GM18520 (cell line): ENCODE measurements around the gene ZNF366.

Experiments used
- ATAC-seq: cut with Tn5 transposase; IDR thresholded peaks from one replicate; pipeline ENCODE4 v1.9.1; 2021; ENCODE audit not compliant: unreplicated experiment

The ZNF366 gene

DNA sequence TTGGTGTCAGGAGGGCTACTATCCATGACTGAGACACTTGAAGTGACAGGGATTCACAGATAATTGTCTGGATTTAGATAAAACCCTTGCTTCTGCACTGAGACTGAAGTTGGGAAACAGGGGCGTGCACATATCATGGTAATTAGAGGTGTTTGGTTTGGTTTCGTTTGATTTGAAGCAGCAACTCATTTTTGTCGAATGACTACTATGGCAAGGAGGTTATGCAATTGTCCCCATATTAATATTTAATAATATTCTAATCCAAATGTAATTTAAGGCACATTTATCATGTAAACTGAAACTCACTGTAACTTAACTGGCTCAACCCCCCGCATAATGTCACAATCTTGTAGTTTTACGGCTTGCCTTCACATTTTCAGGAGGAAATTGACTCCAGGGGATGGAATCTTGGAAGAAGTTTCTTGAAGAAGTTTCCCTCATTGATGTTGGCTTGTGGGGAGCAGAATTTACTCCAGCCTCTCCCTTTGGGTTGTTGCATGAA lies 12.5 kb downstream of the ZNF366 start:
- ATAC-seq: no peak

DNA sequence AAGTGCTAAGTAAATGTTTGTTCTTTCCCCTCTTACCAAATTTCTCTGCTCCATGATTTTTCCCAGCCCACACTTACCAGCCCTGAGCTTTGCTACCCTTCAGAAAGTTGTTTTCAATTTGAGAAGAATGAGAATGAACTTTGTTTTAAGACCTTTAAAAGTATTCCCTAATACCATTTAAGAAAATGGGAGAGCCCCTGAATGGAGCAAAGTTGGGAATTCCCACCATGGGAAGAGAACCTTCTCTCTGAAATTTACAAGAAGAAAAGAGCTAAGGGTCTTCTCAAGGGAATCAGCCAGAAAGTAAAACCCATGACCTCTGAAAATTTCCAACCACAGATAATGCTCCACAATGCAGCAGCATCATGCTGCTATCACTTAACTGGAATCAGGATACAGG lies 17.7 kb downstream of the ZNF366 start:
- ATAC-seq: no peak

DNA sequence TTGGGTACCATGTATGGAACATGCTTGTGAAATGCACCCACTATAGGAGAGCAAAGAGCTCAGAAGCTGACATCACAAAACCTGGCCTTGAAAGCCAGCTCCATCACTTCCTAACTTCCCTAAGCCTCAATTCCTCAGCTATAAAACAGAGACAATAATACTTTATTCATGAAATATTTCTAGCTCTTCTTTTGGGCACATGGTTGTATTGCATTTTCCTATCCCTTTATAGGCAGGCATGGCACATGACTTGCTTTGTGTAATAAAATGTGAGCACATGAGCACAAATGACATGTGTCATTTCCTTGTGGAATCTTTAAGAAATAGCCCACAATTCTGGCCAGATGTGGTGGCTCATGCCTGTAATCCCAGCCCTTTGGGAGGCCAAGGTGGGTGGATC lies 18.5 kb downstream of the ZNF366 start:
- ATAC-seq: no peak

DNA sequence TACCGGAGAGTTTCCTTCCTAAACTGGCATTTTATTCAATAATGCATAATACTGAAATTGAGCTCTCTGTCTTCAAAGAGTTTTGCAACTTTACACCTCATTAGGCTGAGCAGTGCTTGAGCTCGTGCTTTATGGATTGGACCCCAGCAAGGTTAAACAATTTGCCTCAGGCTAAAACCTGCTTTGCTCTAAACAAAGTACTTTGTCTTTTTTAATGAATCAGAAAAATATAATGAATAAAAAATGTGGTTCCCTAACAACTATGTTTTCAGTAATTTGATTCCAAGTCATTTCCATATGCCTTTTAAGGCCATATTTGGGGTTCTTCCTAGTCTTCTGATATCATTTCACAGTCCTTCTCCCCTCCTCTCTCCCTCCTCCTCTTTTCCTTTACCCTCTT lies 20.0 kb downstream of the ZNF366 start:
- no peak for ATAC-seq

DNA sequence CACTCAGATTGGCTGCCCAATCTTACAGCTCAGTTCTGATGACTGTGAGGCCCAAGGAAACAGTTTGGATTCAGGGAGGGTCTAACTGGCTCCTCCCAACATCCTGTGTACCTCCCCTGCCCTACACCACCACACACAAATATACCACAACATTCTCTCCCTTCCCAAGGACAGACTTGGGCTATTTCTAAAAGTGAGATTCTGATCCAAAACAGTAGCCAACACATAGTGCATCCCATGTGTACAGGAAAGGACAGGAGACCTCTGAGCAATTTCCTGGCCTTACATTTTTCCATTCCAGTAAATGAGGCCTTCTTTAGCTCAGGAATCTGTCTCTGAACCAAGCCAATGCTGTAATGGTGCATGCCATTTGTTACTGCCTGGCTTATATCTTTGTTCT lies 20.8 kb downstream of the ZNF366 start:
- no peak for ATAC-seq

DNA sequence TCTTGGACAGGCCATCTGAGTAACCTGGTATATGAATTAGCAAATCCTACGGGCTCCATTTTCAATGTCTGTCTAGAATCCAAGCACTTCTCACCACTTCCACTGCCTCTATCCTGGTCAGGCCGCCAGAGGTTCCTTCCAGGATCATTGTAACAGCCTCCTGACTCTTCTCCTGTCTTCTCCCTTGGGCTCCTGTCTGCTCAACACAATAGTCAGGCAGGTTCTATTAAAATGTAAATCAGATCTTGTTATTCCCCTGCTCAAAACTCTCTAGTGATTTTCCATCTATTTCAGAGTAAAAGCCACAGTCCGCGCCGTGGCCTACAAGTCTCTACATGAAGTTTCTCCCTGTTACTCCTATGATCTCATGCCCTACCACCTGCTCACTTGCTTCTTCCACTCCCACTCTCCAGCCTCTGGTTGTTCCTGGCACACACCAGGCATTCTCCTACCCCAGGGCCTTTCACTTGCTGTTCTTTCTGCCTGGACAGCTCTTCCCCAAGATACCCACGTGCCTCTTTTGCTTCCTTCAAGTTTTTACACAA lies 21.7 kb downstream of the ZNF366 start:
- ATAC-seq: no peak

DNA sequence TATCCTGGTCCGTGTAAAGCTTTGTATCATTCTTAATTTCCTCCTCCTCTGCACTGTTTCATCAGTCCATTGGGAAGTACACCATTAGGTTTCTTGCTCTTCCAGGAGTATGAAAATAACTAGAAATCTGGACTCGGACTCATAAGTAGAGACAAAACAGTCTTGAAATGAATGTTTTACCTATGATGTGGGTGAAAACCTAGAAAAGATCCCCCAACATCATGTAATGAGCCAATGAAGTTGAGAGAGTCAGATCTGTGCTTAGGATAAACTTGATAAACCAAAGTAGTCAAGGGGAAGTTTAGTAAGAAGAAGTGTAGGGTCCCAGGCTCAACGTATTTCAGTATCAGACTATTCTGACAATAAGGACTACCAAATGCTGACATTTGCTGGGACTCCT lies 25.2 kb downstream of the ZNF366 start:
- no peak for ATAC-seq

DNA sequence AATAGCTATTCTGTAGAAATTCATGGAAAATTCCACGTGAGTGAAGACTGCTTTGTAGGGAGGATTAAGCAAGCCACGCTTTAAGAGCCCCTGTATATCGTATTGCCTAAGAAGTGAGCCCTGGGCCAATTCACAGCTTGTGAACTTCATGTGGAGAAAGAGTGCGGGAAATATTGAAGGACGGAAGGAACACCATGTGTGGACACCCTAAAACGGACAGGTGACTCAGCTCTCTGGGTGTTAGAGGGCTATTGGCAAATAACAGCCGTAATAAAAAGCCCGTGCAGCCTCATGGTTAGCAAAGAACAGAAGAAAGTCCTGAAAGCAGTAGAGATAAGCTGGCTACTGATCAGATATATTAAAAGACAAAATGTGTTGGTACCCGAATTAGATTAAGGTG lies 26.4 kb downstream of the ZNF366 start:
- ATAC-seq: no peak

DNA sequence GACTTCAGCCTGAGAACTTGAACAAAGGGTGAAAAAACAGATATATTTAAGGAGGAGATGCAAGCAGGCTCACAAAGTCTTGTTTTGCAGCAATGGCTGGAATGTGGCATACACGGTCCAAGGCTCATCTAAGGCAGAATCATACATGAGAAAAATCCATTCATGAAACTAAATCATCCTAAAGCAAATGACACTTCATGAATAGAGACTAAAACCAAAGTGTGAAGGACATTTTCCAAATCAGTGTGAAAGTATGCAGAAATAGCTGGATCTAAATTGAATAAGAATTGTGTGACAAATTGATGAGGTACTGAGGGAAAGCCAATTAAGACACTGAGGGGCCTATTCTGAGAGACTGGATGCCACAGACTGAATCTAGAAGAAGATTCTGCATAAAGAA lies 27.3 kb downstream of the ZNF366 start:
- ATAC-seq: no peak

DNA sequence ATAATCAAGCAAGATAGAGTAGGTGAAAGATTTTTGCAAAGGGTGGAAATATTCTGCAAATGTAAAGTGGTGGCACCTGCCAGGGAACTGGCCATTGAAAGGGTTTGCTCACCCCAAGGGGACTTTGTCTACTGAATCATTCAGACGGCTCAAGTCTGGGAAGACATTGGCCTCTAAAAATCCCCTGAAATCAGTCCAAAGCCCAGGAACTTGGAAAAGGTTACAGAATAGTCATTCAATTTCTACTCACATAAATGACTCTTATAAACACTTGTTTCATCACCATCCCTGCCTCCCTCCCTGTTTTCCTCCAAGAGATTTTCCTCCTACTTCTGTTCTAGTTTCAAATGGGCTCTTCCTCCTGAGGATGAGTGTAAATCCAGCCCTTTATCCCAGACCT lies 28.5 kb downstream of the ZNF366 start:
- ATAC-seq: no peak

DNA sequence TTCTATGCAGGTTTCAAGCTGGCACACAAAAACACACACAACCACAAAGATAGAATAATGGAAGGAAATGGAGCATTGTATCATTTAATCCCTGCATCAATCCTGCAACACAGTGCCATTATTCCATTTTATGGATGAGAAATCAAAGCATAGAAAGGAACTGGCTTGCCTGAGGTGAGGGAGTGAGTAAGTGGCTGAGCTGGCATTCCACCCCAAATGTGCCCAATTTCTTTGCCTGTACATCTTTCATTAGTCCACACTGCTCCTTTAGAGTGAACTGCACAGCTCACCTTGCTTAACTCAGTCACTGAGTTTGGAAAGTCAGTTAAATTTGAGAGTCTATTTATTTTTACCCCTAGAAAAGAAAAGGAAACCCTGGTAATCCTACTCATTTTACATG lies 28.9 kb downstream of the ZNF366 start:
- no peak for ATAC-seq

DNA sequence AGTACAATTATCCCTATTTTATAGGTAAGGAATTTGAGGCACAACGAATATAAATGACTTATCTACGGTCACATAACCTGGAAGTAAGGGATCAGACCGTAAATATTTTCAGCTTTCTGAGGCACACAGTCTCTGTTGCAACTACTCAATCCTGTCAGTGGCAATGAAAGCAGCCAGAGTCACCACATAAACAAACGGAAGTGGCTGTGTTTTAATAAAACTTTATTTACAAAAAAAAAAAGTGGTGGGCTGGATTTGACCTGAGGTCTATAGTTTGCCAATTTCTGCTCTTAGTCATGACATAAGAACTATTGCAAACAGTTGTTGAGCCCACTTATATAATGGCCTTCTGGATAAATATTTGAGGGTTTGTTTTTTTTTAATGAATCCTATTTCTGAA lies 29.6 kb downstream of the ZNF366 start:
- ATAC-seq: no peak

DNA sequence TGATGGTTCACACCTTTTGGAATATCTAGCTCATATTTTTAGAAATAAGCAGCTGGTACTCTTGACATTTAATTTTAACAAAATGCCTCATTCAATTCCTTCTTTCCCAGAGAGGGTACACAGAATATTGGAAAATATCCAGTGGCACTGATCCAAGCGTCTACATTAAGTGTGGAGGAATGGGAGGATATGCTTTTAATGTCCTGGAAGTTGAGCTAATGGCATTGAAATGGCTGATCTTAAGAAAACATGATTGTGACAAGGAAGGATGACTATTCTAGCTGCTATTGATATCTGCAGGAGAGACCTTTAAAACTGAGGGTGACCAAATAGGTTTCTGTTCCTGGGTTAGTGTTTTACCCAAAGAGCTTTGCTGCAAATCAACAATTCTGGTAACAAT lies 30.0 kb downstream of the ZNF366 start:
- no peak for ATAC-seq

DNA sequence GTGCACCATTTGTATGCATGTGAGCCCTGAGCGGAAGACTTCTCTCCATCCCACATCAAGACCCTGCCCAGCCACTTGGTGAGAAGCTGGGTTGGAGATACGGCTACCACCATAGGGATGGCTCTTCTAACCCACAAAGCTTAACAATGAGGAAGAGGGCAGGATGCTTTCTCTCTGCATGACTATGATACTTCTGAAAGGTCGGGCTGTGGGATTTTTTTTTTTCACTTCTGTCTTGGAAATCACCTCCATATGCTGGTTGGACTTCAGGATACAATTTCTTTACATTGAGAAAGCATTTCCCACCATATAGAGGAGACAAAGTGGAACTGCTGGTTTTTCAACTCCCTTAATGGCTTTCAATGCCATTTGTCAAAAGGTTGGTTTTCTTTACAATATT lies 30.5 kb downstream of the ZNF366 start:
- no peak for ATAC-seq

DNA sequence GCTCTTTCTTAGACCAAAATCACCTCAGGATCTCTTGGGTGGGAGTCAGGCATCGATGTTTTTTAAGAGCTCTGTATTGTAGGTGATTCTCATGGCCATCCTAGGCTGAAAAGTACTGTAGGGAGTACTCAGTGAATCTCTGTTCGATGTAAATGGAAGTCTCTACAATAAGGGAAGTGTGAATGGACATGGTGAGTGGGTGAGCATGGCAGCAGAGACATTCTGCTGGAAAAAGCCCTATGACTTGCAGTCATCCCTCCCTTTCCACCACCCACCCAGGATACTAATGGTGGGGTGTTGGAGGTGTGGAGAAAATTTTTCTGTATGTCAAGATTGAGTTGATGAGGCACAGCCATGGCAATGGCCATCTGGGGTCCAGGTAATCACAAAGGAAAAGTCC lies 30.9 kb downstream of the ZNF366 start:
- no peak for ATAC-seq

DNA sequence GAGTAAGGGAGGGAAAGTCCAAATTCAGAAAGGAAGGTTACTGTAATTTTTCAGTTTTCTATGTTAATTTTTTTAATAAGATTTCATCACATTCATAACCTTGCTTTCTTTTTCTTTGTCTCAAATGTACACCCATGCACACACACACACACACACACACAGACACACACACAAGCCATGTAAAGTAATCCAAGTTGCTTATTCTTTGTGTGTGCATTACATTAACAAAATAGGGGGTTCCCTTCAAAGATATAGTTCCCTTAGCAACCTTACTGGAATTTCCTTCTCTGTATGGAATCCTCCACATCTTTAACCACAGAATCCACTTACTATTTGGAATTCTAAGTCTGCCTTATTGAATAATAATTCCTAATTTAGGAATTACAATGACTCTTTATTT lies 32.7 kb downstream of the ZNF366 start:
- ATAC-seq: no peak

DNA sequence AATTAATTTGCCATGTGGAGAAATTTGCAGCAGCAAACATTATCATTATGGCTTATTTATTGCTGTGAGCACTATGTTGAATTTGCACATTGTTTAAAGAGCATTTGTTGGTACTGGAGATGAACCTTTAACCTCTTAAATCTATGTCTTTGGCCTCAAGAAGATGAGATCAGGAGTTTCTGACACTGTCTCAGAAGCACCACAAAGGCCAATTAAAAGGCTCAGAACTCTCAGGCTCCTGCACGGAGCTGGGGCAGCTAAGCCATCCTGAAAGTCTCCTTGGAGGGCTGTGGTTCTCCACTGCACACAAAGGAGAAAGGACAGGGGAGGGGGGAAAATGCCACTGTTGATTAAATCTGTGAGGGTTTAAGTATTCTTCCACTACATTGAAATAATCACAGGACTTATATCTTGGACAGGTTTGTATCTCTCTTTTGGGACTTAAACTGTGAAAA lies 33.1 kb downstream of the ZNF366 start:
- ATAC-seq: no peak

DNA sequence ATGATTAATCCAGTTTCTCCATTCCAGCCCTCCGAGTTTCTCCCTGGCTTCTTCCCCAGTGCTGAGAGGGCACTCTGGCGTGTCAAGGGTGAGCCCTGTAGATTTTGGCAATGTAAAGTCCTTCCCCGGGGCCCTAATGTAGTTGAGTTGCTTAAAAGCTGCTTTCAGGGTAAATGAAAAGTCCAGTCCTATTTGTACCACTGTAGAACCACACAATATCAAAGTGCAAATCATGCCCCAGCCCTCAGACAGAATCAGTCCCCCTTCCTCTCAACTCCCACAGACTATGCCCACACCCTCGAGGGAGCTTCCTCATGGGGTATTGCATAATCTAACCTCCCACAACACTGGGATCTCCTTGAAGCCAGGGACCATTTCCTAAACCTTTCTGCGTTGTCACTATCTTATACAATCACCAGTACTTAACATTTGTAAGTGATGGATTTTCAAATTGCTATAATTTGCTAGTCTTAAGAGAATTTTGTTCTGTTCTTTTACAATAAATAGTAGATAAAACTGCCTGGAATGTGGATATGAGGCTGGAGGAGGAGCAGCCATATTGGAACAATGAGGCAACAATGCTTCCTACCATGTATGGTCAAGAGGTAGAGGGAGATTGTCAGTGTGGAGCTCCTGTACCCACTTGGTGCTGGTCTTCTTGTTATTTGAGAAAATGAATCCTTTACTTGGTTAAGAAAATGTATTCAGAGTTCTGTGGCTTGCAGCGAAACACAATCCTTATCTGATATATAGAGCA lies 34.4 kb downstream of the ZNF366 start:
- ATAC-seq: no peak

DNA sequence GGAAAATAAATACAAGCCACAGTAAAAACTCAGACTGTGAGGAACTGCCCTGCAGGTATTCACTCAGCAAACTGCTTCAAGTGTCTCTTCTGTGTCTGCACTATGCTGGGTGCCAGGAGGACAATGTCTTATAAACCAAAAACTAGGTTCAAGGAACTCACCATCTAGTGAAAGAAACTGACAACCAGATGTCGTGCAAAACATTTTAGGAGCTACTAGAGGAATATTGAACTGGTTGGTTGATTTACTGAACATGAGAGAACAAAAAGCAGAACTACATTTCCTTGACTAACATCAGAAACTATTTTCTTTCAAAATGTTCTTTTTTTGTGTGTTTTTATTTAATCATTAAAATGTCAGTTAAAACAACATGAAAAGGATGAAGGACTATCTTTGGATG lies 35.2 kb downstream of the ZNF366 start:
- ATAC-seq: no peak

DNA sequence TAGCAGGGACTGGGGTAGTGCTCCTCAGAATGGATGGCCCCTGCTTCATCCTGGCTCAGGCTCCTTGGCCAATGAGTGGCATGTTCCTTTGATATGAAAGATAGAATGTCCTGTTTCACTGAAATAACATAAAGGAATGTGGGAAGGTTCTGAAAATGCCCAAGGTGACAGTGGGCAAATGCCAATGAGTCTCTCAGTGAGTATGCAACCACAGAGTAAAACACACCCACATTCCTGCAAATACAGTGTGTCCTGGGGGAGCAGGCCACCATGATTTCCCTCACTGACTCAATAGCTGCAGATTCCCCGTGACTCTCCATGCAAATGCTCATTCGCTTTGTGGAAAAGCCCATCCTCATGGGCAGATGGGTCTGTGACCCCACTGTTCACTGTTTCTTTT lies 36.4 kb downstream of the ZNF366 start:
- ATAC-seq: no peak

DNA sequence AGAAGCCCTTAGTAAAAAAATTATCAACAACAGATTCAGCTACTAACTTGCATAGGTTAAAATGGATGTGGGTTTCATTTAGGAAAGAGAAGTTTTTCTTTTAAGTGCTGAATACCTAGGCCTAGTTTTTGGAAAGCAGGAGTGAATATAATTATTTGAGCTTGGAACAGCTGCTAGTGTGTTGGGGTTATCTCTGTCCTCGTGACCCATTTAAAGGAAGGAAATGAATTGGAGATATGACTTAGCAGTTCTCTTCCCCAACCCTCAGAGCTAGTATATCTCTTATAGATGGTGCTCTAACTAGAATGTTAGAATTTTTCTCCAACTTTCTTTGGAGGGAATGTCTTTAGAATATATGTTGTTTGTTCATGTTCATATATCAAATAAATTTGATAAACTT lies 38.6 kb downstream of the ZNF366 start:
- no peak for ATAC-seq

DNA sequence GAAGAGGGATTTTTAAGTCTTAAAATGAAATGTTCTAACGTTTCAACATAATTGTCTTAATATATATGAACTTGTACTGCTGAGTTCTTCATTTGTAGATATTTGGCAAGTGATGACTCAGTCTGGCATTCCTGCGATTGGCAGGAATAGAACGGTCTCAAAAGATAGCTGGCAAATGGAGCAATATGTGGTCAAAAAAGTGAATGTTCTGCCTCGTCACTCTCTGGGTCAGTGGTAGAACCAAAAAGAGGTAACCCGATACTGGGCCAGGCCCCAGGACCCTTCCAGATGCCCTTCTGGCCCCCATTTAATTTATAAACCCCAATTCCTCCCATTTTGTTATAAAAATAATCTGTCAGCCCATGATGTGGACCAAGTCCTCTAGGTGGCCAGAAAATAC lies 39.2 kb downstream of the ZNF366 start:
- no peak for ATAC-seq

DNA sequence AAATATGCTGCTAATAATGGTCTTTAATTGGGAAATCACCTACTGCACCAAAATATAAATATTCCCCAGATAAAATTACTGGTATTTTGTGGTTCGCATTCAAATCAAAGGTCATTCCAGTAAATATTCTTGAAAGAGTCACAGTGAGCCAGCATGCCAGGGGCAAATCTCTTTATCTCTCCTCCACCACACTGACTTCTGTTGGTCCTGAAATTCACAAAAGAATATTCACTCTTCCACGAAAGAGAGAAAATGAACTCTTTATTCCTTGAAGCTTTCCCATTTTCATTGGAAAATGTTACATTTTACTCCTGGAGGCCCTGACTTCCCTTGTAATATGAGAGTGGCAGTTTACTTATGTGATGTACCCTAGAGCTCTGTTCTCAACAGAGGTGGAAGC lies 39.7 kb downstream of the ZNF366 start:
- ATAC-seq: no peak
